ENCODE data around the gene RET. TPM values are rescaled to one million over a fixed set of nuclear protein-coding genes. Genes with fewer than 3 reads are reported as not detected.

The RET gene
- total RNA-seq, 3 donors from 2014 or later (not counting 1 experiment from before 2014, with no cell fraction given): 0.16 TPM; not detected in 2

- Histone ChIP-seq H3K27me3 (ENCODE audit: control insufficient read depth, insufficient read depth, low read length) (no peaks in the 10 kb centered on the region), H3K4me3 (ENCODE audit: low read length) (no peak overlapping the region), H3K9me3 (ENCODE audit: control insufficient read depth, insufficient read depth, low read length) (no peaks in the 10 kb centered on the region), H3K36me3 (ENCODE audit: control insufficient read depth, insufficient read depth, low read length) (no peaks in the 10 kb centered on the region), H3K4me1 (ENCODE audit: control insufficient read depth, insufficient read depth, low read length) (no peaks in the 10 kb centered on the region), H3K27ac (ENCODE audit: low read length) (no peak overlapping the region)
- no peak overlapping the region for H3K4me3 Mint-ChIP-seq
- no peaks in the 10 kb centered on the region for H3K4me1 Mint-ChIP-seq
- H3K9me3 Mint-ChIP-seq: no peaks in the 10 kb centered on the region
- peaks cover 2 to 7% of the 10 kb centered on the region in 2 donors for H3K27me3 Mint-ChIP-seq (ENCODE audit: low read depth in 2 of 2)
- 86% methylated on average over 16 of the region's 17 CpGs for whole genome bisulfite sequencing (ENCODE audit: insufficient coverage)
- ATAC-seq (no peak), DNase-seq (no peak)
- no peaks in the 10 kb centered on the region for H3K36me3 Mint-ChIP-seq
- intact Hi-C loops (cut with micrococcal nuclease): no loop called here
- no peak overlapping the region for H3K27ac Mint-ChIP-seq
- no peak for TF ChIP-seq CTCF (IDR thresholded peaks at IDR 0.05)
Observed at GRCh38 chr10:43070121-43071085, 6.5 kb upstream of the RET start.

GRCh38 chr10:43071865-43072650 is 4.8 kb upstream of the RET start:
- Histone ChIP-seq H3K27me3 (ENCODE audit: control insufficient read depth, insufficient read depth, low read length) (peaks cover 5% of the 10 kb centered on the region), H3K4me3 (ENCODE audit: low read length) (no peak overlapping the region), H3K4me1 (ENCODE audit: control insufficient read depth, insufficient read depth, low read length) (peaks cover 6% of the 10 kb centered on the region), H3K27ac (ENCODE audit: low read length) (no peak overlapping the region), H3K9me3 (ENCODE audit: control insufficient read depth, insufficient read depth, low read length) (no peaks in the 10 kb centered on the region), H3K36me3 (ENCODE audit: control insufficient read depth, insufficient read depth, low read length) (no peaks in the 10 kb centered on the region)
- DNase-seq (no peak), ATAC-seq (no peak)
- no peak for TF ChIP-seq CTCF (IDR thresholded peaks at IDR 0.05)
- intact Hi-C loops (cut with micrococcal nuclease): no loop called here
- peaks cover 7 to 11% of the 10 kb centered on the region in 2 donors for H3K27me3 Mint-ChIP-seq (ENCODE audit: low read depth in 2 of 2)
- H3K9me3 Mint-ChIP-seq: no peaks in the 10 kb centered on the region
- no peak overlapping the region for H3K27ac Mint-ChIP-seq
- 88% methylated on average over 19 of the region's 19 CpGs for WGBS (ENCODE audit: insufficient coverage)
- no peak overlapping the region for H3K4me3 Mint-ChIP-seq
- peaks cover 0 to 7% of the 10 kb centered on the region in 2 donors for H3K4me1 Mint-ChIP-seq
- H3K36me3 Mint-ChIP-seq: no peaks in the 10 kb centered on the region

GRCh38 chr10:43073191-43073590 is 3.7 kb upstream of the RET start:
- no peak overlapping the region for H3K4me3 Mint-ChIP-seq
- intact Hi-C loops (cut with micrococcal nuclease): no loop called here
- Histone ChIP-seq H3K27ac (ENCODE audit: low read length) (no peak overlapping the region), H3K4me1 (ENCODE audit: control insufficient read depth, insufficient read depth, low read length) (peaks cover 9% of the 10 kb centered on the region), H3K36me3 (ENCODE audit: control insufficient read depth, insufficient read depth, low read length) (no peaks in the 10 kb centered on the region), H3K4me3 (ENCODE audit: low read length) (no peak overlapping the region), H3K9me3 (ENCODE audit: control insufficient read depth, insufficient read depth, low read length) (no peaks in the 10 kb centered on the region), H3K27me3 (ENCODE audit: control insufficient read depth, insufficient read depth, low read length) (peaks cover 8% of the 10 kb centered on the region)
- 81% methylated on average over 3 of the region's 3 CpGs for WGBS (ENCODE audit: insufficient coverage)
- H3K27ac Mint-ChIP-seq: no peak overlapping the region
- DNase-seq (no peak), ATAC-seq (no peak)
- no peaks in the 10 kb centered on the region for H3K36me3 Mint-ChIP-seq
- H3K27me3 Mint-ChIP-seq (ENCODE audit: low read depth in 2 of 2): peaks cover 7 to 16% of the 10 kb centered on the region in 2 donors
- no peak for TF ChIP-seq CTCF (IDR thresholded peaks at IDR 0.05)
- H3K9me3 Mint-ChIP-seq: no peaks in the 10 kb centered on the region
- H3K4me1 Mint-ChIP-seq: peaks cover 0 to 8% of the 10 kb centered on the region in 2 donors
